Measurements from ENCODE around the gene RGS19.

DNA sequence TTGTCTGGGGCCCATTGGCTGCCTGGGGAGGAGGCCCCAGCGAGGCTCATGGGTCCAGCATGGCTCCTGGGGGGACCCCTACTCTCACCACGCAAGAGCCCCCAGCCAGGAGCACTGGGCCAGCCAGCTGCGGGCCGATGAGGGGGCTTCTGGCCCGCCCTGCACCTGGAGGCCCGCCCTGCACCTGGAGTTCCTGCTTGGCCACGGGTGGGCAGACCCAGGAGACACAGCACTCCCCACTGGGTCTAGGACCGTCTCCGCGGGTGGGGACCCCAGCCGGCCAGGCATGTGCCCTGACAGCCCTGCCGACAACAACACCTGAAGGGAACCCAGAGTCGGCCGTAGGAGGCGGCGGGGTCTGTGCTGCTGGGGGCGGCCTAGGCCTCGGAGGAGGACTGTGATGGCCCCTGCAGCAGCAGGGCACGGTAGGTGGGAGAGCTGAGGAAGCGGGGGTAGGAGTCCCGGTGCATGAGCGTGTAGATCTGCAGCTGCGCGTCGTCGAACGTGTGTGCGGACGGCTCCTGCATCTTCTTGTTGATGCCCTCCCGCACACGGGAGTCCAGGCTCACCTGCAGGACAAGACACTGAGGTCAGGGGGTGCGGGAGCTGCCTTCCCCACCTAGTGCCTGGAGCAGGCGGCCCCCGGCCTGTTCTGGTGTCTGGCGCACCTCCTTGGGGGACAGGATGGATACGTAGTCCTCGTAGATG lies 5.7 kb downstream of the RGS19 start:
- TF ChIP-seq CTCF (conservative IDR thresholded peaks at IDR 0.05; ENCODE audit: low read depth, low read length) = no peak
- TF ChIP-seq EZH2phosphoT487 (IDR thresholded peaks at IDR 0.05; ENCODE audit: borderline replicate concordance, low read length) = no peak
- TF ChIP-seq EZH2 (IDR thresholded peaks at IDR 0.05; ENCODE audit: low read length, unreplicated experiment) = no peak

Data from PC-3 (cell line).